LNCaP clone FGC (cell line): Measurements from ENCODE around the gene LMNA.

Source experiments
- DNase-seq: peaks from one replicate; pipeline ENCODE4 v3.0.0-alpha.2; 2011; ENCODE audit warnings: low read depth
- H3K4me3 ChIP-seq: 2 replicates; pipeline ENCODE4 v1.5.1; 2011; ENCODE audit warnings: mild to moderate bottlenecking, low read depth, low read length, control low read depth
- CTCF ChIP-seq: IDR thresholded peaks from 2 replicates; pipeline ENCODE4 v1.5.1; 2012; ENCODE audit warnings: mild to moderate bottlenecking; ENCODE audit not compliant: control insufficient read depth, insufficient read depth; ENCODE audit errors: extremely low read depth

LMNA gene

GRCh38 chr1:156090138-156090839, 24.2 kb upstream of the LMNA start:
- H3K4me3 ChIP-seq: no peak overlapping the region
- no peak for DNase-seq
- no peak for TF ChIP-seq CTCF

DNA sequence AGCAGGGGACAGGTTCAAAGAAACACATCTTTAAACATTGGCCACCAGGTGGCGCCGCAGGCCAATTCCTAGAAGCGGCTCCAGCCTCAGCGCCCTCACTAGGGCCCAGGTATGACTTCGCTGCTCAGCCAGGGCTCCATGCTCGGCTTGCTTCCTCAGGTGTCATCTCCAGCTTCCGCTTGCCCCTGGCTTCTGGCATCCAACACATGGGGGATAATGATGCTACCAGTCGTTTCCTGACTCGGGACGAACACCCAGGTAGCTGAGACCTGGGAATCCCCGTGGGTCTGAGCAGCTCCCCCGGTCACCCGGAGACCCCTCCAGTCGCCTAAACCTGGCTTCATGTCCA, 23.7 kb upstream of the LMNA start:
- TF ChIP-seq CTCF: peak; percentile 71

DNA sequence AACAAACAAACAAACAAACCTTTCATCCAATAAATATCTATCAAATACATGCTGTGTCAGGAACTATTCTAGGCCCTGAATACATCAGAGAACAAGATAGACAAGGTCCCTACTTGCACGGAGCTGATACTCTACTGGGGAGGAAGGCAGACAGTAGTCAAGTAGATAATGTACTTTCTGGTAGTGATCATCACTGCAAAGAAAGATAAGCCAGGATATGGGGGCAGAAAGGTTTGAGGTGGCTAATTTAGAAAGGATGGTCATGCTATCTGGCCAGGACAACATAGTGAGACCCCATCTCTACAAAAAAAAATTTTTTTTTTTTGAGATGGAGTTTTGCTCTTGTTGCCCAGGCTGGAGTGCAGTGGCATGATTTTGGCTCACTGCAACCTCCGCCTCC, 22.9 kb upstream of the LMNA start:
- TF ChIP-seq CTCF: no peak
- no peak for DNase-seq
- no peak overlapping the region for H3K4me3 ChIP-seq

More for the DNA sequence above, 23.7 kb upstream of the LMNA start:
- peak; percentile 55 for DNase-seq
- no peak overlapping the region for H3K4me3 ChIP-seq

GRCh38 chr1:156095906-156096508, 18.5 kb upstream of the LMNA start:
- TF ChIP-seq CTCF: no peak
- DNase-seq: no peak
- H3K4me3 ChIP-seq: no peak overlapping the region

GRCh38 chr1:156096640-156097391, 17.7 kb upstream of the LMNA start:
- DNase-seq: no peak
- TF ChIP-seq CTCF: peak; percentile 94
- H3K4me3 ChIP-seq: no peak overlapping the region

DNA sequence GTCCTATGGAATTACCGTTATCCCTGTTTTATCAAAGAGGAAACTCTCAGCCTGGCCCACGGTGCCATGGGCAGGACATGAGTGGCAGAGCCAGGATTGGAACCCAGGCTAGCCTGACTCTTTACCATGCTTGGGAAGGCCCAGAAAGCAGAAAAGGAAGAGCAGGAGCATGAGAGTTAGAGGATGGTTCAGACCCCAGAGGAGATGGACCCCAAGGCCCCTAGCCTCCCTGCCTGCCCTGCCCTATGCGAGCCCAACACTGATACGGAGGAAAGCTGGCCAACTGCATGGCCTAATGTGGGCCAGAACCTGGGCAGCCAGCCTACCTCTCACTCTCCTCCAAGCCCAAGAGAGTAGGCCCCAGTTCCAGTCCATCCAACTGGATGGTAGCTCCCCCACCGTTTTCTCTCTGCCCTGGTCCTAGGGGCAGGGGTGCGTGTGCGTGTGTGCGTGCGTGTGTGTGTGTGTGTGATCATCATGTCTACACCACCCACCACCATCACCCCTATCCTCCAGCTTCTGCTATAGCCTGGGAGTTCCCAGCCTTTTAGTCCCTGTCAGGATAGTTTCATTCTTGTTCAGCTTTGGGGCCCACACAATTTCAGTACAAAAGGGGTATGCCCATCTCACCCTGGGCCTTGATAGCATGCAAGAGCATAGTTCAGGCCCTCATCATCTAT, 16.9 kb upstream of the LMNA start:
- DNase-seq: no peak
- H3K4me3 ChIP-seq: no peak overlapping the region
- no peak for TF ChIP-seq CTCF
